Measurements from ENCODE around the gene BNC2. TPM values are rescaled to one million over a fixed set of nuclear protein-coding genes. Genes with fewer than 3 reads are reported as not detected.

BNC2 gene
- total RNA-seq, 2 experiments from 2014 or later = not detected

DNA sequence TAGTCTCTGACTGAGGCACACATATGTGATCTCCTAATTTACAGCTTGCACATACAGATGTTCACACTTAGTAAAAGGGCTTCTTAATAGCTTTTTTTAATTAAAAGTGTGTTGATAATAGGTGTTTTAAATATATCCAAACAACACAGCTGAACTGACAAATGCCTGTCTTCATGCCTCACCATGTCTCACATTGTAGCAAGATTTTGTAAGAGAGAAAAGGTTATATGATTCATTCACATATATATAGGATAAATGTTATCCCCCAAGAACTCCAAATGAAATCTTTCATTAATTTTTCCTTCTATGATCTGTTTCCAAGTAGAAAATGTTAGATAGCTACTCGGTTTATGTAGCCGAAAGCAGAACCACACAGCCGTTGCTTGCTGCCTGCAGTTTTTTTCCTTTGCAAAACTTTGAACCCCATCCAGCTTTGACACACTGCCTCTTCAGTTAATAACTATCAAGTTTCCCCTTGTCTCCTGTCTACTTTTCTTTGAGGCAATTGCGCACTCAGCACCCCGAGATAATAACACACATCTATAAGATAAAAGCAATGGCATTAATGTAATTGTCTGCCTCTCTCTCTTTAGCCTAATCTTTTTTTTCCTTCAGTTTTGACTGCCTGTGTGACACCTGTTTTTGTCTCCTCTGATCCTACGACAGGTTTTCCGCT lies 299.2 kb downstream of the BNC2 start:
- no peak for DNase-seq (ENCODE audit: low spot score)
- Histone ChIP-seq H3K36me3 (ENCODE audit: insufficient read depth, low read length) (no peaks in the 10 kb centered on the region), H3K27ac (ENCODE audit: low read depth, low read length, poor library complexity, severe bottlenecking) (no peak overlapping the region), H3K4me1 (ENCODE audit: insufficient read depth, low read length, poor library complexity, severe bottlenecking) (no peaks in the 10 kb centered on the region), H3K9me3 (ENCODE audit: low read length) (no peaks in the 10 kb centered on the region), H3K4me2 (ENCODE audit: low read length) (no peak overlapping the region), H4K20me1 (ENCODE audit: insufficient read depth, low read length) (no peaks in the 10 kb centered on the region), H3K4me3 (ENCODE audit: low read depth, low read length, poor library complexity, severe bottlenecking) (no peak overlapping the region), H3K79me2 (ENCODE audit: insufficient read depth, low read depth, low read length) (no peaks in the 10 kb centered on the region), H3K9me2 (ENCODE audit: insufficient read depth, low read length) (no peaks in the 10 kb centered on the region), H2AFZ (ENCODE audit: low read length) (no peak overlapping the region)
- TF ChIP-seq EZH2phosphoT487 (IDR thresholded peaks at IDR 0.05; ENCODE audit: borderline replicate concordance, low read depth, low read length) = no peak
- TF ChIP-seq, protein P1, sequence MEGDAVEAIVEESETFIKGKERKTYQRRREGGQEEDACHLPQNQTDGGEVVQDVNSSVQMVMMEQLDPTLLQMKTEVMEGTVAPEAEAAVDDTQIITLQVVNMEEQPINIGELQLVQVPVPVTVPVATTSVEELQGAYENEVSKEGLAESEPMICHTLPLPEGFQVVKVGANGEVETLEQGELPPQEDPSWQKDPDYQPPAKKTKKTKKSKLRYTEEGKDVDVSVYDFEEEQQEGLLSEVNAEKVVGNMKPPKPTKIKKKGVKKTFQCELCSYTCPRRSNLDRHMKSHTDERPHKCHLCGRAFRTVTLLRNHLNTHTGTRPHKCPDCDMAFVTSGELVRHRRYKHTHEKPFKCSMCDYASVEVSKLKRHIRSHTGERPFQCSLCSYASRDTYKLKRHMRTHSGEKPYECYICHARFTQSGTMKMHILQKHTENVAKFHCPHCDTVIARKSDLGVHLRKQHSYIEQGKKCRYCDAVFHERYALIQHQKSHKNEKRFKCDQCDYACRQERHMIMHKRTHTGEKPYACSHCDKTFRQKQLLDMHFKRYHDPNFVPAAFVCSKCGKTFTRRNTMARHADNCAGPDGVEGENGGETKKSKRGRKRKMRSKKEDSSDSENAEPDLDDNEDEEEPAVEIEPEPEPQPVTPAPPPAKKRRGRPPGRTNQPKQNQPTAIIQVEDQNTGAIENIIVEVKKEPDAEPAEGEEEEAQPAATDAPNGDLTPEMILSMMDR (conservative IDR thresholded peaks at IDR 0.05; ENCODE audit: low read length) = no peak
- BruUV-seq (replicated peaks) = no TSS peak
- ChIA-PET POLR2A (no interaction called here), CTCF (ENCODE audit: unreplicated experiment) (no interaction called here)
- intact Hi-C loops (cut with micrococcal nuclease; ENCODE audit: unreplicated experiment) = no loop called here

GRCh38 chr9:16563446-16563845 lies 307.0 kb downstream of the BNC2 start:
- Histone ChIP-seq H2AFZ (ENCODE audit: low read length) (no peak overlapping the region), H3K9me3 (ENCODE audit: low read length) (no peaks in the 10 kb centered on the region), H3K9me2 (ENCODE audit: insufficient read depth, low read length) (no peaks in the 10 kb centered on the region), H3K4me3 (ENCODE audit: low read depth, low read length, poor library complexity, severe bottlenecking) (no peak overlapping the region), H3K4me1 (ENCODE audit: insufficient read depth, low read length, poor library complexity, severe bottlenecking) (no peaks in the 10 kb centered on the region), H3K79me2 (ENCODE audit: insufficient read depth, low read depth, low read length) (no peaks in the 10 kb centered on the region), H4K20me1 (ENCODE audit: insufficient read depth, low read length) (no peaks in the 10 kb centered on the region), H3K27ac (ENCODE audit: low read depth, low read length, poor library complexity, severe bottlenecking) (no peak overlapping the region), H3K4me2 (ENCODE audit: low read length) (no peak overlapping the region), H3K36me3 (ENCODE audit: insufficient read depth, low read length) (no peaks in the 10 kb centered on the region)
- TF ChIP-seq, protein P1 (conservative IDR thresholded peaks at IDR 0.05; ENCODE audit: low read length) = no peak
- TF ChIP-seq EZH2phosphoT487 (IDR thresholded peaks at IDR 0.05; ENCODE audit: borderline replicate concordance, low read depth, low read length) = no peak
- ChIA-PET POLR2A (no interaction called here), CTCF (ENCODE audit: unreplicated experiment) (no interaction called here)
- BruUV-seq (replicated peaks) = no TSS peak
- intact Hi-C loops (cut with micrococcal nuclease; ENCODE audit: unreplicated experiment) = no loop called here
- DNase-seq (ENCODE audit: low spot score) = no peak

DNA sequence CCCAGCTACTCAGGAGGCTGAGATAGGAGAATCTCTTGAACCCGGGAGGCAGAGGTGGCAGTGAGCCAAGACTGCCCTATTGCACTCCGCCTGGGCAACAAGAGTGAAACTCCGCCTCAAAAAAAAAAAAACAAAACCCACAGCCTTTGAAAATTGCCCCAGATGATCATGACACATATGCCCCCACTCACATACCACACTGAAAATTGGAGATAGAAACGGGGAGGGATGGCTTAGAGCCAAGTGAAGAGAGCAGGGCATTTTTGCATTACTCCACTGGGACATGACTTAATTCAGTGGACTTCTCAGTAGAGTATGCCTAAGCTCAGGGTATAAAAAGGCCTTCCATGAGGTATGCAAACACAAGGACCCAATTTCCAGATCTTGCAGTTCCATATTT lies 309.3 kb downstream of the BNC2 start:
- intact Hi-C loops (cut with micrococcal nuclease; ENCODE audit: unreplicated experiment) = no loop called here
- H3K36me3 ChIP-seq (ENCODE audit: insufficient read depth, low read length) = no peaks in the 10 kb centered on the region
- DNase-seq (ENCODE audit: low spot score) = no peak
- CTCF ChIA-PET (ENCODE audit: unreplicated experiment) = no interaction called here
- no peak for TF ChIP-seq EZH2phosphoT487 (IDR thresholded peaks at IDR 0.05; ENCODE audit: borderline replicate concordance, low read depth, low read length)
- TF ChIP-seq, protein P1 (conservative IDR thresholded peaks at IDR 0.05; ENCODE audit: low read length) = no peak
- no peaks in the 10 kb centered on the region for H3K9me3 ChIP-seq (ENCODE audit: low read length)
- no peak overlapping the region for H3K4me3 ChIP-seq (ENCODE audit: low read depth, low read length, poor library complexity, severe bottlenecking)
- no peak overlapping the region for H3K27ac ChIP-seq (ENCODE audit: low read depth, low read length, poor library complexity, severe bottlenecking)
- no peaks in the 10 kb centered on the region for H3K9me2 ChIP-seq (ENCODE audit: insufficient read depth, low read length)
- no peaks in the 10 kb centered on the region for H4K20me1 ChIP-seq (ENCODE audit: insufficient read depth, low read length)
- POLR2A ChIA-PET = no interaction called here
- no peaks in the 10 kb centered on the region for H3K79me2 ChIP-seq (ENCODE audit: insufficient read depth, low read depth, low read length)
- H3K4me1 ChIP-seq (ENCODE audit: insufficient read depth, low read length, poor library complexity, severe bottlenecking) = no peaks in the 10 kb centered on the region
- BruUV-seq (replicated peaks) = no TSS peak
- no peak overlapping the region for H3K4me2 ChIP-seq (ENCODE audit: low read length)
- H2AFZ ChIP-seq (ENCODE audit: low read length) = no peak overlapping the region

Data from OCI-LY7 (cell line).